ENCODE results near the gene PATJ.

Gene PATJ

DNA sequence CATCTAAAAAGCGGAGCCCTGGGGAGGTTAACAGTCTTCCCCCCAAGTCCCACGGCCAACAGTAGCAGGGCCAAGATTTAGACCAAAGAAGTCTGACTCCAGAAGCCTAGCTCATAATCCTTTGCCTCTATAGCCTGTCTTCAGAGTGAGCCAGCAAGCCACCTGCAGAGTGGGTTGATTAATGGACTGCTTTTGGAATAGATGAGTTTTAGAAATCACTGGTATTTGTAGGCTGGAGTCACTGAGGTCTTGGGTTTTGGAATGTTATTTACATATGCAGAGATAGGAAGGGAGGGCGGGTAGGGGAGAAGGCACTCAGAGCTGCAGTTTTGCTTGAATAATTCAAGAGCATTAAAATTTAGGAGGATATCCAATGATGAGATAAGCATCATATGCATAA lies 361.6 kb downstream of the PATJ start:
- TF ChIP-seq POU2F2 (IDR thresholded peaks at IDR 0.05; ENCODE audit: low read depth, low read length) (no peak), POLR2A (IDR thresholded peaks at IDR 0.05; ENCODE audit: low read depth, low read length) (no peak), POLR2AphosphoS5 (IDR thresholded peaks at IDR 0.05; ENCODE audit: low read depth, low read length) (no peak), SPI1 (IDR thresholded peaks at IDR 0.05; ENCODE audit: low read depth, low read length) (no peak), PAX5 (IDR thresholded peaks at IDR 0.05; ENCODE audit: insufficient read depth, low read length, severe bottlenecking) (no peak), TAF1 (IDR thresholded peaks at IDR 0.05; ENCODE audit: low read depth, low read length) (no peak)
- DNase-seq (ENCODE audit: insufficient read length, low spot score) (no peak), FAIRE-seq (no peak)

DNA sequence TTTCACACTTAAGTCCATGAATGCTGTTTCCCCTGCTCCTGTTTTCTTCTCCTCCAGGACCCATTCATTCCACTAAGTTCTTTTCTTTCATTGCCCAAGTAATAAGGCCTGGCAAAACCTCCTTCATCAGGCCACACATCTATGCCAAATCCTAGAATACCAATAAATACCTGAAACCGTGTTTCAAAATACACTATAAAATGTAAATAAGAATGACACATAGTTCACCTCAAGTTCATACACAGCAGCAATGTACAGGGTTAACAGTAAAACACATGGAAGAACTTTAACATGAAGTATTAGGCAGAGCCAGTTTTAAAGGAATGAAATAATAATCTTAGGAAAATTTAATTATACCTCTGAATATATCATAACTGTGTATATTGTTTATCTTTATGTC lies 365.6 kb downstream of the PATJ start:
- FAIRE-seq (no peak), DNase-seq (ENCODE audit: insufficient read length, low spot score) (no peak)
- TF ChIP-seq POLR2A (IDR thresholded peaks at IDR 0.05; ENCODE audit: low read depth, low read length) (no peak), PAX5 (IDR thresholded peaks at IDR 0.05; ENCODE audit: insufficient read depth, low read length, severe bottlenecking) (no peak), SPI1 (IDR thresholded peaks at IDR 0.05; ENCODE audit: low read depth, low read length) (no peak), POLR2AphosphoS5 (IDR thresholded peaks at IDR 0.05; ENCODE audit: low read depth, low read length) (no peak), TAF1 (IDR thresholded peaks at IDR 0.05; ENCODE audit: low read depth, low read length) (no peak), POU2F2 (IDR thresholded peaks at IDR 0.05; ENCODE audit: low read depth, low read length) (no peak)

DNA sequence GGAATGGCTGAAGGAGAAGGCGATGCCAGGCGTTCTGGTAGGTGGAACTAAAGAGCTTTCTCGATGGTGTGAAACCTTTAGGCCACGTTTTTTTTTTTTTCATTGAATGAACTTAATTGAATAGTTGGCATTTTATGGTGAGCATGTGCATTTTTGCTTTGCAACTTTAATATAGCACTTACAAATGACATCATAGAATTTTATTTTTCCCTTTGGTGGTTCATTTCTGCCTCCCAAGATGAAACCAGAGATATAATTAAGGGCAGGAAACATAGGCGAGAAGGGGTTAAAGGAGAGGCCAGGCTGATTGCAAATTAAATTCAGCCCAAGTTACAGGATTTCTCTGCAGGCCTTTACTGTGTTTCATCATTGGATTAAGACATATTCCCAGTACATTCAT lies 366.8 kb downstream of the PATJ start:
- DNase-seq (ENCODE audit: insufficient read length, low spot score) (no peak), FAIRE-seq (no peak)
- no peak for TF ChIP-seq POLR2AphosphoS5 (IDR thresholded peaks at IDR 0.05; ENCODE audit: low read depth, low read length)

GRCh38 chr1:62110198-62110817 lies 368.0 kb downstream of the PATJ start:
- FAIRE-seq (no peak), DNase-seq (ENCODE audit: insufficient read length, low spot score) (no peak)
- TF ChIP-seq SPI1 (IDR thresholded peaks at IDR 0.05; ENCODE audit: low read depth, low read length): no peak
- TF ChIP-seq PAX5 (IDR thresholded peaks at IDR 0.05; ENCODE audit: insufficient read depth, low read length, severe bottlenecking): no peak
- no peak for TF ChIP-seq POLR2AphosphoS5 (IDR thresholded peaks at IDR 0.05; ENCODE audit: low read depth, low read length)
- TF ChIP-seq POU2F2 (IDR thresholded peaks at IDR 0.05; ENCODE audit: low read depth, low read length): no peak
- TF ChIP-seq TAF1 (IDR thresholded peaks at IDR 0.05; ENCODE audit: low read depth, low read length): no peak
- no peak for TF ChIP-seq POLR2A (IDR thresholded peaks at IDR 0.05; ENCODE audit: low read depth, low read length)

GRCh38 chr1:62111084-62111483 lies 368.8 kb downstream of the PATJ start:
- TF ChIP-seq TAF1 (IDR thresholded peaks at IDR 0.05; ENCODE audit: low read depth, low read length) (no peak), POU2F2 (IDR thresholded peaks at IDR 0.05; ENCODE audit: low read depth, low read length) (no peak), SPI1 (IDR thresholded peaks at IDR 0.05; ENCODE audit: low read depth, low read length) (no peak), POLR2A (IDR thresholded peaks at IDR 0.05; ENCODE audit: low read depth, low read length) (no peak), POLR2AphosphoS5 (IDR thresholded peaks at IDR 0.05; ENCODE audit: low read depth, low read length) (no peak), PAX5 (IDR thresholded peaks at IDR 0.05; ENCODE audit: insufficient read depth, low read length, severe bottlenecking) (no peak)
- no peak for DNase-seq (ENCODE audit: insufficient read length, low spot score)

GRCh38 chr1:62113507-62113906 lies 371.2 kb downstream of the PATJ start:
- FAIRE-seq (no peak), DNase-seq (ENCODE audit: insufficient read length, low spot score) (no peak)
- TF ChIP-seq TAF1 (IDR thresholded peaks at IDR 0.05; ENCODE audit: low read depth, low read length) (no peak), PAX5 (IDR thresholded peaks at IDR 0.05; ENCODE audit: insufficient read depth, low read length, severe bottlenecking) (no peak), POLR2A (IDR thresholded peaks at IDR 0.05; ENCODE audit: low read depth, low read length) (no peak), SPI1 (IDR thresholded peaks at IDR 0.05; ENCODE audit: low read depth, low read length) (no peak)

More at GRCh38 chr1:62111084-62111483, 368.8 kb downstream of the PATJ start:
- no peak for FAIRE-seq

DNA sequence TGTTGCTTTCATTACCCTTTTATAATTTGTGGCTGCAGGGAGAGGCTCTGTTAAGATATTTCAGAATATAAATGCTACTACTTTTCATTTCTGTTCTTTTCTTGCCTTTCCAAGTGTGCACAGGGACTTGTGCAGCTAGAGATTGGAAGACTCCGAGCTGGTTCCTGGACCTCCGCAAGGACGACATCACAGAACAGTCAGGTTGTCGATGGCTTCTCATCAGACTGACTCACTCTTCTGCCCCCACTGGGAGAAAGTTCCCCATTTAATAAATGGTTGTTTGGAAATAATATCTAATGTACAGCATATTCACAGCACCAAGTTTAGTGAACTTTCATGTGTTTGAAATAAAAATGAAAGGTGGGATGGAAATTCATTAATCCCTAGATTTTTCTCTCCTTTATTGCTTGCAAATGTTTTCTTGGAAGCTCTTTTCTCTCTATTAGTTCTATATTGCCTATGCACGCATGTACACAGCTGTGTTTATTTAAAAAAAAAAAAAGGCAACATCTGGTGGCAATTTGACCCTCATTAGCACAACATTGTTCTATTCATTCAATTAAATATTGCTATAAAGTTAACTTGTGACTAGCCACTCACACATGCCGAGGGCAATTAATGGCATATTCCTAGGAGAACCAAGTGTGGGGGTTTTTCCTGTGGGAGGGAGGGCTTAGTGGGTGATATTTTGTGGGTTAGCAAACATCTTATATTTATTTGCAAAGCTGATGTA lies 374.9 kb downstream of the PATJ start:
- DNase-seq (ENCODE audit: insufficient read length, low spot score) (no peak), FAIRE-seq (no peak)
- no peak for TF ChIP-seq POLR2A (IDR thresholded peaks at IDR 0.05; ENCODE audit: low read depth, low read length)
- no peak for TF ChIP-seq PAX5 (IDR thresholded peaks at IDR 0.05; ENCODE audit: insufficient read depth, low read length, severe bottlenecking)
- no peak for TF ChIP-seq TAF1 (IDR thresholded peaks at IDR 0.05; ENCODE audit: low read depth, low read length)
- no peak for TF ChIP-seq POLR2AphosphoS5 (IDR thresholded peaks at IDR 0.05; ENCODE audit: low read depth, low read length)
- TF ChIP-seq SPI1 (IDR thresholded peaks at IDR 0.05; ENCODE audit: low read depth, low read length): no peak
- no peak for TF ChIP-seq POU2F2 (IDR thresholded peaks at IDR 0.05; ENCODE audit: low read depth, low read length)

GRCh38 chr1:62126579-62127290 lies 384.5 kb downstream of the PATJ start:
- DNase-seq (ENCODE audit: insufficient read length, low spot score) (no peak), FAIRE-seq (no peak)
- TF ChIP-seq POLR2AphosphoS5 (IDR thresholded peaks at IDR 0.05; ENCODE audit: low read depth, low read length): no peak
- no peak for TF ChIP-seq POLR2A (IDR thresholded peaks at IDR 0.05; ENCODE audit: low read depth, low read length)
- TF ChIP-seq PAX5 (IDR thresholded peaks at IDR 0.05; ENCODE audit: insufficient read depth, low read length, severe bottlenecking): no peak
- TF ChIP-seq POU2F2 (IDR thresholded peaks at IDR 0.05; ENCODE audit: low read depth, low read length): no peak
- no peak for TF ChIP-seq TAF1 (IDR thresholded peaks at IDR 0.05; ENCODE audit: low read depth, low read length)
- no peak for TF ChIP-seq SPI1 (IDR thresholded peaks at IDR 0.05; ENCODE audit: low read depth, low read length)

DNA sequence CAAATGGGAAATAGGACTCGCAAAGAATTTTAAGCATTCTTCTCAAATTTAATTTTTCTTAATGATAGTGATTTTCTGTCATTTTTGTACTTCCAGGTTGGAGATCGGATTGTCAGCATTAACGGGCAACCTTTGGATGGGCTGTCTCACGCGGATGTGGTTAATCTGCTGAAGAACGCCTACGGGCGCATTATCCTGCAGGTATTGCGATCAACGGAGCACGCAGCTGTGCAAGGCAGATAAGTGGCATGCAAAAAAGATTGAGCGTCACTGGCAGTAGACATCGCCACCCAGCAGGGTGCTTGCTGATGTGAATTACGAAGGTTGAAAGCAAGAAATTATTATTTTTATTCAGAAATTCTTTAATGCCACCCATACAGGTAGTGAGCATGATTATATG lies 386.5 kb downstream of the PATJ start:
- no peak for FAIRE-seq
- TF ChIP-seq TAF1 (IDR thresholded peaks at IDR 0.05; ENCODE audit: low read depth, low read length) (no peak), PAX5 (IDR thresholded peaks at IDR 0.05; ENCODE audit: insufficient read depth, low read length, severe bottlenecking) (no peak), SPI1 (IDR thresholded peaks at IDR 0.05; ENCODE audit: low read depth, low read length) (no peak), POU2F2 (IDR thresholded peaks at IDR 0.05; ENCODE audit: low read depth, low read length) (no peak), POLR2AphosphoS5 (IDR thresholded peaks at IDR 0.05; ENCODE audit: low read depth, low read length) (no peak), POLR2A (IDR thresholded peaks at IDR 0.05; ENCODE audit: low read depth, low read length) (no peak)
- DNase-seq (ENCODE audit: insufficient read length, low spot score): no peak
